ENCODE results near the gene BUB1.

The BUB1 gene

GRCh38 chr2:110678457-110679336 is 834 bp upstream of the BUB1 start:
- ATAC-seq (no peak), DNase-seq (ENCODE audit: low spot score in 2 of 2) (peak in 1 of 2 donors; percentile 63)
- H3K4me1 Mint-ChIP-seq: peaks cover 36% of the 10 kb centered on the region
- H3K4me3 Mint-ChIP-seq: peak overlapping the region; percentile 85
- peaks cover 36% of the 10 kb centered on the region for H3K36me3 Mint-ChIP-seq
- peak overlapping the region; percentile 93 for H3K27ac Mint-ChIP-seq
- no peaks in the 10 kb centered on the region for H3K9me3 Mint-ChIP-seq

GRCh38 chr2:110677080-110677479 is 783 bp downstream of the BUB1 start:
- no peak for DNase-seq (ENCODE audit: low spot score in 2 of 2)
- Mint-ChIP-seq H3K4me1 (peaks cover 36% of the 10 kb centered on the region), H3K4me3 (peak overlapping the region; percentile 85), H3K9me3 (no peaks in the 10 kb centered on the region), H3K36me3 (peaks cover 52% of the 10 kb centered on the region), H3K27ac (peak overlapping the region; percentile 93)
- ATAC-seq: no peak

DNA sequence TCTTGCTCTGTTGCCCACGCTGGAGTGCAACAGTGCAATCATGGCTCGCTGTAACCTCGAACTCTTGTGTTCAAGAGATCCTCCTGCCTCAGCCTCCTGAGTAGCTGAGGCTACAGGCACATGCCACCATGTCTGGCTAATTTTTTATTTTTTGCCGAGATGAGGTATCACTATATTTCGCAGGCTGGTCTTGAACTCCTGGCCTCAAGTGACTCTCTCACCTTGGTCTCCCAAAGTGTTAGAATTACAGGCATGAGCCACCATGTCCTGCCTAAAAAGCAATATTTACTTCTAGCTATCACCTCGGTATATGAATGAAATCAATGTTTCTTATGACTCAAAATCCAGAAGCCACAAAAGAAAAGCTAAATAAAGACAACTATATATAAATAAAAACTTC is 2.2 kb downstream of the BUB1 start:
- H3K27ac Mint-ChIP-seq: peak overlapping the region; percentile 93
- H3K4me3 Mint-ChIP-seq: peak overlapping the region; percentile 85

GRCh38 chr2:110674620-110675555 is 3.0 kb downstream of the BUB1 start:
- peak; percentile 74 for ATAC-seq
- peak; percentile 27 to 72 for DNase-seq (ENCODE audit: low spot score in 2 of 2)
- H3K27ac Mint-ChIP-seq: peak overlapping the region; percentile 2
- H3K36me3 Mint-ChIP-seq: peaks cover 74% of the 10 kb centered on the region
- H3K4me1 Mint-ChIP-seq: peaks cover 36% of the 10 kb centered on the region
- no peaks in the 10 kb centered on the region for H3K9me3 Mint-ChIP-seq
- H3K4me3 Mint-ChIP-seq: peak overlapping the region; percentile 85

More for the DNA sequence above, 2.2 kb downstream of the BUB1 start:
- Mint-ChIP-seq H3K4me1 (peaks cover 36% of the 10 kb centered on the region), H3K9me3 (no peaks in the 10 kb centered on the region), H3K36me3 (peaks cover 66% of the 10 kb centered on the region)
- no peak for ATAC-seq
- no peak for DNase-seq (ENCODE audit: low spot score in 2 of 2)

DNA sequence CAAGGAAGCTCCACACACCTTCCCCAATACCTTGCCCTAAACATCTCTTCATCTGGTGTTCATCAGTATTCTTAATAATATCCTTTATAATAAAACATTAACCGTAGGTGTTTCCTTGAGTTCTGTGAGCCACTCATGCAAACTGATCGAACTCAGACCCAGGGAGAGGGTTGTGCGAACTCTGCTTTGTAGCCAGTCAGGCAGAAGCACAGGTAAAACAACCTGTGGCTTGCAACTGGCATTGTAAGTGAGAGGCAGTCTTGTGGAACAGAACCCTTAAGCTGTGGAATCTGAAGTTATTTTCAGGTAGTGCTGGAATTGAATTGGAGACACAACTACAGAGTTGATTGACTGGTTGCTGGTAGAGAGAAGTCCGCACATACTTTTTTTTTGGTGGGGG is 4.7 kb downstream of the BUB1 start:
- H3K4me1 Mint-ChIP-seq: peaks cover 32% of the 10 kb centered on the region
- no peak overlapping the region for H3K4me3 Mint-ChIP-seq
- peaks cover 89% of the 10 kb centered on the region for H3K36me3 Mint-ChIP-seq
- H3K27ac Mint-ChIP-seq: no peak overlapping the region
- no peaks in the 10 kb centered on the region for H3K9me3 Mint-ChIP-seq
- DNase-seq (ENCODE audit: low spot score in 2 of 2) (no peak), ATAC-seq (no peak)

DNA sequence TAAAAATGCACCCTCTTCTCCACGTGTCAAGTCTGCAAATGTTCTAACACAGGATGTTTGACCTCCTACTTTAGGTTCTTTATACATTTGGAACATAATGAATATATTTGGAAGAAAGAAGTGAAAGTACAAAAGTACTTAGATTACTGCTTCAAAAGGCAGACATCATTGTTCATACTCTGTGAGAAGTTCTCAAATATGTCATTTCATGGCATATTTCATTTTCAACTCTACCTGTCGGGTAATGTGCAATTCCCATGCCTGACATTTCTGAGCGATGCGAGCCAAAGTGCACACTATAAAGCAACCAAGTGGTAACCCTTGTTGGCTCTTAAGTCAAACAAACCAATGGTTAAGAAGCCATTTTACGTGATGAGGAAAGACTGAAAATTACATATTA is 7.0 kb downstream of the BUB1 start:
- Mint-ChIP-seq H3K9me3 (no peaks in the 10 kb centered on the region), H3K4me3 (no peak overlapping the region), H3K4me1 (peaks cover 17% of the 10 kb centered on the region), H3K27ac (no peak overlapping the region), H3K36me3 (peaks cover 92% of the 10 kb centered on the region)
- DNase-seq (ENCODE audit: low spot score in 2 of 2) (no peak), ATAC-seq (no peak)

- Mint-ChIP-seq H3K27ac (peak overlapping the region; percentile 63), H3K9me3 (no peaks in the 10 kb centered on the region)
Observed at GRCh38 chr2:110669079-110669478, 8.8 kb downstream of the BUB1 start.

GRCh38 chr2:110667071-110667470 is 10.8 kb downstream of the BUB1 start:
- H3K4me1 Mint-ChIP-seq: peaks cover 5% of the 10 kb centered on the region
- no peaks in the 10 kb centered on the region for H3K9me3 Mint-ChIP-seq
- H3K4me3 Mint-ChIP-seq: no peak overlapping the region
- peaks cover 99% of the 10 kb centered on the region for H3K36me3 Mint-ChIP-seq
- ATAC-seq (no peak), DNase-seq (ENCODE audit: low spot score in 2 of 2) (no peak)
- no peak overlapping the region for H3K27ac Mint-ChIP-seq

More at GRCh38 chr2:110669079-110669478, 8.8 kb downstream of the BUB1 start:
- no peak for ATAC-seq
- no peak overlapping the region for H3K4me3 Mint-ChIP-seq
- peaks cover 99% of the 10 kb centered on the region for H3K36me3 Mint-ChIP-seq
- peaks cover 5% of the 10 kb centered on the region for H3K4me1 Mint-ChIP-seq
- no peak for DNase-seq (ENCODE audit: low spot score in 2 of 2)

DNA sequence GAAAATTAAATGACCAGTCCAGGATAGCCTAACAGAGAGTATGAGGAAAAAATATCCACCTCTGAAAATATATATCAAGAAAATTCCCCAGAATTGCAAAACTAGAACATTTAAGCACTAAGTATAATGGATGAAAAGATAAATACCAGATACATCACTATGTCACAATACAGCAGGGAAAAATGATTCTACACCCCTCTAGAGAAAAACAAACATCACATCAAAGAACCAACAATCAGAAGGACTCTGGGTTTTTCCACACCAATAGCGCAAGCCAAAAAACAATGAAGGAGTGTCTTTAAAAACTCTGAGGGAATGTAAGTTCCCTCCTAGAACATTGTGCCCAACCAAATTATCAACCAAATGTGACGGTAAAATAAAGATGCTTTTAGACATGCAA is 13.7 kb downstream of the BUB1 start:
- Mint-ChIP-seq H3K36me3 (peaks cover 99% of the 10 kb centered on the region), H3K27ac (no peak overlapping the region), H3K4me1 (peaks cover 5% of the 10 kb centered on the region), H3K9me3 (no peaks in the 10 kb centered on the region), H3K4me3 (no peak overlapping the region)
- ATAC-seq: no peak
- no peak for DNase-seq (ENCODE audit: low spot score in 2 of 2)

DNA sequence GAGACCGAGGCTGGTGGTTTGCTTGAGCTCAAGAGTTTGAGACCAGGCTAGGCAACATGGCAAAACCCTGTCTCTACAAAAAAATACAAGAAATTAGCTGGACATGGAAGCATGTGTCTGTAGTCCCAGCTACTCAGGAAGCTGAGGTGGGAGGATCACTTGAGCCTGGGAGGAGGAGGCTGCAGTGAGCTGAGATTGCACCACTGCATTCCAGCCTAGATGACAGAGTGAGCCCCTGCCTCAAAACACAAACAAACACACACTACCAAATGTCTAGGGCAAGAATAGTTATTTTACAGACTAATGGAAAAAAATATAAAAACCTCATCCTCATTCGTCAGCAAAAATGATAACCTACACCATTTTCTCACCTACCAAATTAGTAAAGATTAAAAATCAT is 15.3 kb downstream of the BUB1 start:
- Mint-ChIP-seq H3K9me3 (no peaks in the 10 kb centered on the region), H3K4me3 (no peak overlapping the region), H3K36me3 (peaks cover 100% of the 10 kb centered on the region), H3K4me1 (peaks cover 8% of the 10 kb centered on the region), H3K27ac (no peak overlapping the region)
- ATAC-seq: no peak
- DNase-seq (ENCODE audit: low spot score in 2 of 2): no peak

GRCh38 chr2:110660558-110660957 is 17.3 kb downstream of the BUB1 start:
- Mint-ChIP-seq H3K27ac (no peak overlapping the region), H3K36me3 (peaks cover 100% of the 10 kb centered on the region), H3K4me1 (peaks cover 13% of the 10 kb centered on the region), H3K4me3 (no peak overlapping the region), H3K9me3 (no peaks in the 10 kb centered on the region)
- no peak for DNase-seq (ENCODE audit: low spot score in 2 of 2)
- no peak for ATAC-seq

GRCh38 chr2:110659248-110659647 is 18.6 kb downstream of the BUB1 start:
- Mint-ChIP-seq H3K36me3 (peaks cover 100% of the 10 kb centered on the region), H3K9me3 (no peaks in the 10 kb centered on the region), H3K27ac (no peak overlapping the region)

GRCh38 chr2:110657724-110658305 is 20.0 kb downstream of the BUB1 start:
- Mint-ChIP-seq H3K9me3 (no peaks in the 10 kb centered on the region), H3K4me3 (no peak overlapping the region), H3K4me1 (peaks cover 13% of the 10 kb centered on the region), H3K27ac (peak overlapping the region; percentile 9), H3K36me3 (peaks cover 100% of the 10 kb centered on the region)
- ATAC-seq: peak; percentile 94
- no peak for DNase-seq (ENCODE audit: low spot score in 2 of 2)

More at GRCh38 chr2:110659248-110659647, 18.6 kb downstream of the BUB1 start:
- no peak for DNase-seq (ENCODE audit: low spot score in 2 of 2)
- Mint-ChIP-seq H3K4me3 (no peak overlapping the region), H3K4me1 (peaks cover 13% of the 10 kb centered on the region)
- ATAC-seq: no peak

- H3K27ac Mint-ChIP-seq: no peak overlapping the region
- H3K9me3 Mint-ChIP-seq: no peaks in the 10 kb centered on the region
- DNase-seq (ENCODE audit: low spot score in 2 of 2) (no peak), ATAC-seq (no peak)
- no peak overlapping the region for H3K4me3 Mint-ChIP-seq
- peaks cover 97% of the 10 kb centered on the region for H3K36me3 Mint-ChIP-seq
- H3K4me1 Mint-ChIP-seq: peaks cover 13% of the 10 kb centered on the region
Observed at GRCh38 chr2:110655701-110656100, 22.2 kb downstream of the BUB1 start.

DNA sequence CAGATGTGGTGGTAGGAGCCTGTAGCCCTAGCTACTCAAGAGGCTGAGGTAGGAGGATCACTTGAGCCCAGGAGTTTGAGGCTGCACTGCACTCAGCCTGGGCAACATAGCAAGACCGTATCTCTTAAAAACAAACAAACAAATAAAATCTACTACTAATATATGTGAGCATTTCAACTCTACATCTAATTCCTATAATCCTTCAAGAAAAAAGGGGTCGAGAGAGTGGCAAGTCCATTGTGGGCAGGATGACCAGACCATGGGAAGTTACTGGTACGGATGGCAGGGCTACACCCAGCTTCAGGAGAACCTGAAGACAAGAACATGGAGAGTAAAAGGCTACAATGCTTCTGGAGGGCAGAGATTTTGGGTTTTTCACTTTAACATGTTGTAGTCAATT is 24.0 kb downstream of the BUB1 start:
- DNase-seq (ENCODE audit: low spot score in 2 of 2): no peak
- peaks cover 97% of the 10 kb centered on the region for H3K36me3 Mint-ChIP-seq
- no peak for ATAC-seq

More for the DNA sequence above, 24.0 kb downstream of the BUB1 start:
- peaks cover 13% of the 10 kb centered on the region for H3K4me1 Mint-ChIP-seq
- no peak overlapping the region for H3K4me3 Mint-ChIP-seq
- H3K9me3 Mint-ChIP-seq: no peaks in the 10 kb centered on the region
- H3K27ac Mint-ChIP-seq: no peak overlapping the region

Measured in stimulated activated effector memory CD8-positive, alpha-beta T cell treated with anti-CD3 and anti-CD28 coated beads, Interleukin-12 subunit alpha, Interleukin-12 subunit beta, amount 100 ng/mL, for 72 hours (primary cell).